GM10266 (cell line): ENCODE results near the gene ECE2.

Experiments used
- DNase-seq: peaks from one replicate; pipeline ENCODE4 v3.0.0; 2012; ENCODE audit errors: extremely low spot score
- CTCF ChIP-seq: IDR thresholded peaks from 2 replicates; pipeline ENCODE4 v1.5.1; 2012; ENCODE audit warnings: mild to moderate bottlenecking, low read depth; ENCODE audit not compliant: control insufficient read depth, insufficient read depth; ENCODE audit errors: missing control alignments

The ECE2 gene

GRCh38 chr3:184317201-184317600 lies 41.4 kb downstream of the ECE2 start:
- no peak for TF ChIP-seq CTCF
- DNase-seq: no peak

- no peak for TF ChIP-seq CTCF
- DNase-seq: no peak
Observed at GRCh38 chr3:184320104-184320445, 44.3 kb downstream of the ECE2 start.

- DNase-seq: no peak
- TF ChIP-seq CTCF: no peak
Observed at GRCh38 chr3:184321666-184322065, 45.8 kb downstream of the ECE2 start.

GRCh38 chr3:184322731-184323487 lies 47.1 kb downstream of the ECE2 start:
- no peak for TF ChIP-seq CTCF
- DNase-seq: no peak

GRCh38 chr3:184323696-184324095 lies 47.9 kb downstream of the ECE2 start:
- no peak for DNase-seq
- TF ChIP-seq CTCF: no peak

GRCh38 chr3:184325269-184325668 lies 49.4 kb downstream of the ECE2 start:
- no peak for TF ChIP-seq CTCF

GRCh38 chr3:184325715-184326369 lies 50.0 kb downstream of the ECE2 start:
- no peak for TF ChIP-seq CTCF
- DNase-seq: no peak

More at GRCh38 chr3:184325269-184325668, 49.4 kb downstream of the ECE2 start:
- no peak for DNase-seq
